ENCODE measurements around the gene TMEM163. TPM values are rescaled to one million over a fixed set of nuclear protein-coding genes. Genes with fewer than 3 reads are reported as not detected.

TMEM163 gene
- not detected for total RNA-seq

DNA sequence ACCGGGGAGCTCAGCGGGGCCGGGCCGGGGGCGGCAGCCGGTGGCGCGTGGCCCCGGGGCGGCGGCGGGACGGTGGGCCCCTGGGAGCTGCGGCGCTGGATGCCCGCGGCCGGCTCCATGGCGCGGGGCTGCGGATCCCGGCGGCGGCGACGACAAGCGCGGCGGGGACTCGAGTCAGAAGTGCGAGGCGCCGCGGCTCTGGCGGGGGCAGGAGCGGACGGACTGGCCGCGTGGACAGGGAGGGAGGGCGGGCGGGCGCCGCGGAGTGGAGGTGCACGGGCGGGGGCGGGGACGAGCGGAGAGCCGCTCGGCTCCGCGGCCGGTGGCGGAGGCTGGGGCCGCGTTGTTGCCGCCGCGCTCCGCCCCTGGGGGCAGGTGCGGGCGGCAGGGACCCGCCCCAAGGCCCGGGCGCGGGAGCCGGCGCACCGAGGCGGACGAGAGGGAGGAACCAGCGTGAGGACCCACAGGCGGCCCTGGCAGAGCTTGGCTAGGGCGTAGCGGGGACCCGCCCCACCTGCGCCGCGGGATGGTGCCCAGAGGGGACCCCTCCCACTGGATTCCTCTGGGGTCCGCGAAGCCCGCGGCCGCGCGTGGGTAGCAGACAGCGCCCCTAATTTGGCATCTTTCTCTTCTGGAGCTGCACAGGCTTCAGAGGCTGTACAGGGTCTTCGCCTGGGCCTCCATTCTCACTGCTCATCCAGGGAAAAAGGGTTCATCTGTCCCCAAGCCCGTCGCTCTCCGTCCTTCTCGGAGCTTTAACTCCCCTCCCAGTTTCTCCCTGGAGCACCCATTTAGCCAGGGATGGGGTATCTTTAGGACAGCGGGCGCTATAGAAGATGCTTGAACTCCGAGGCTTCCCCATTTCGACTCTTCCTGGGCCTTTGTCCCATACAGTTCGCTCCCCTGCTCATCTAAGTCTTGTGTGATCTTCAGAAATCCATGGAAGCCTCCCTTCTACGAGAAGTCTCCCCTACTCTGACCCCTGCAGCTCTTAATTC is at the start of gene TMEM163:
TSS of gene TMEM163 (minus strand) at position 184 of the 998 bp plus-strand sequence.
- TF ChIP-seq, protein P1, sequence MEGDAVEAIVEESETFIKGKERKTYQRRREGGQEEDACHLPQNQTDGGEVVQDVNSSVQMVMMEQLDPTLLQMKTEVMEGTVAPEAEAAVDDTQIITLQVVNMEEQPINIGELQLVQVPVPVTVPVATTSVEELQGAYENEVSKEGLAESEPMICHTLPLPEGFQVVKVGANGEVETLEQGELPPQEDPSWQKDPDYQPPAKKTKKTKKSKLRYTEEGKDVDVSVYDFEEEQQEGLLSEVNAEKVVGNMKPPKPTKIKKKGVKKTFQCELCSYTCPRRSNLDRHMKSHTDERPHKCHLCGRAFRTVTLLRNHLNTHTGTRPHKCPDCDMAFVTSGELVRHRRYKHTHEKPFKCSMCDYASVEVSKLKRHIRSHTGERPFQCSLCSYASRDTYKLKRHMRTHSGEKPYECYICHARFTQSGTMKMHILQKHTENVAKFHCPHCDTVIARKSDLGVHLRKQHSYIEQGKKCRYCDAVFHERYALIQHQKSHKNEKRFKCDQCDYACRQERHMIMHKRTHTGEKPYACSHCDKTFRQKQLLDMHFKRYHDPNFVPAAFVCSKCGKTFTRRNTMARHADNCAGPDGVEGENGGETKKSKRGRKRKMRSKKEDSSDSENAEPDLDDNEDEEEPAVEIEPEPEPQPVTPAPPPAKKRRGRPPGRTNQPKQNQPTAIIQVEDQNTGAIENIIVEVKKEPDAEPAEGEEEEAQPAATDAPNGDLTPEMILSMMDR (IDR thresholded peaks at IDR 0.05) = no peak
- ChIA-PET POLR2A (interaction anchor here (0.6 kb wide), 1 partner anchor 32 kb away, joined by 3 read pairs; no protein-coding TSS in a partner anchor), CTCF (no interaction called here)
- ATAC-seq (peak; percentile 55), DNase-seq (peak; percentile 23)
- intact Hi-C loops (cut with micrococcal nuclease) = no loop called here
- no peaks in the 10 kb centered on the region for H3K36me3 Mint-ChIP-seq (ENCODE audit: low read depth)
- peaks cover 17% of the 10 kb centered on the region for H3K4me1 Mint-ChIP-seq (ENCODE audit: low read depth)
- H3K27ac Mint-ChIP-seq = no peak within 1 kb of the TSS
- H3K4me3 Mint-ChIP-seq = peak within 1 kb of the TSS; percentile 56
- no peaks in the 10 kb centered on the region for H3K9me3 Mint-ChIP-seq
- H3K27me3 Mint-ChIP-seq = peaks cover 63% of the 10 kb centered on the region

DNA sequence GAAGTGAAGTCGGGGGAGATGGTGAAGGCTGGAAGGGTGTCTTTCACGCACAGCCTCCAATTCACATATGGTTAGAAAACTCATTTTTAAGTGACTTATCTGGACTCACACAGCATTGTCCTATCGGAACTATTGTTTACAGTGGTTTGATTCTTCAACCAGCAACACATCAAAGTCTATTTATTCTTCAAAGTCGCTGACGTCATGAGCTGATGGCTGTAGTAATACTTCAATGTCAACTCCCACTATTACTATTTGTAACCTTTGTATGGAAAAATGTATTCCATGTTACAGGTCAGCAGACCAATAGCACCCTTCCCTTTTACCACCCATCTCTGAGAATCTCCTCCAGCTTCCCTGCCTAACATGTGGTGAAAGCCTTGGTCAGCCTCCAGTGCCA is 47.8 kb upstream of the TMEM163 start:
- Mint-ChIP-seq H3K4me3 (no peak overlapping the region), H3K9me3 (no peaks in the 10 kb centered on the region), H3K27me3 (peaks cover 13% of the 10 kb centered on the region), H3K4me1 (ENCODE audit: low read depth) (no peaks in the 10 kb centered on the region), H3K27ac (no peak overlapping the region), H3K36me3 (ENCODE audit: low read depth) (no peaks in the 10 kb centered on the region)
- intact Hi-C loops (cut with micrococcal nuclease) = no loop called here
- TF ChIP-seq, protein P1 (IDR thresholded peaks at IDR 0.05) = no peak
- POLR2A ChIA-PET = no interaction called here
- DNase-seq (no peak), ATAC-seq (no peak)
- CTCF ChIA-PET = no interaction called here

DNA sequence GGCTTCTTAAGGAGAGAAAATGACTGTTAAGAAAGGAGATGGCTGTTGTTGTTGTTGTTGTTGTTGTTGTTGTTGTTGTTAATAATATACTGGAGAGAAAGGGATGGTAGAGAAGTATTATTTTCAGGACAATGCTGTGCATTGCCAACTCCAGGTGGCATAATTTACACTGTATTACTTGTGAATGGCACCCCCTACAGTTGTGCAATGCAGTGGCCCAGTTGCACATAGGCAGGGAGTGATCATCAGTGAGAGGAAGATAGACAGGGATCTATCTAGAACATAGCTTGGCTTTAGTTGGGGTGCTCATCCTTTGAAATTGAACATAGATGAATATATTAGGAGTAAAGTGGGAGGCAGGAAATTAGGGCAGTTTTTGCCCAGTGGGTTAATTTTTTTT is 47.2 kb upstream of the TMEM163 start:
- no peak for DNase-seq
- ATAC-seq = no peak
- CTCF ChIA-PET = no interaction called here
- Mint-ChIP-seq H3K4me3 (no peak overlapping the region), H3K27me3 (peaks cover 16% of the 10 kb centered on the region), H3K4me1 (ENCODE audit: low read depth) (no peaks in the 10 kb centered on the region), H3K36me3 (ENCODE audit: low read depth) (no peaks in the 10 kb centered on the region), H3K9me3 (no peaks in the 10 kb centered on the region), H3K27ac (no peak overlapping the region)
- TF ChIP-seq, protein P1 (IDR thresholded peaks at IDR 0.05) = no peak
- POLR2A ChIA-PET = no interaction called here
- intact Hi-C loops (cut with micrococcal nuclease) = no loop called here

DNA sequence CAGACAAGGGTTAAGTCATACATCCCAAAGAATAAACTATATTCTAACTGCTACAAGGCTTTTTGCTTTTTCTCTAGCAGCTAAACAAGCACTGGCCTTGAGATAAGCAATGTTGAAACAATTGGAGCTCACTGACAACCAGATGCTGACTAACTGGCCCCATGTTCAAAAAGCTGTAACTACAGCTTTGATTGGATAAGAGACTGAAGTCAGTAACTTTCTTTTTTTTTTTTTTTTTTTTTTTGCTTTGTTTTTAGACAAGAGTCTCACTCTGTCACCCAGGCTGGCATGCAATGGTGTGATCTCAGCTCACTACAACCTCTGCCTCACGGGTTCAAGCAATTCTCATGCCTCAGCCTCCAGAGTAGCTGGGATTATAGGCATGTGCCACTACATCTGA is 45.4 kb upstream of the TMEM163 start:
- Mint-ChIP-seq H3K9me3 (no peaks in the 10 kb centered on the region), H3K36me3 (ENCODE audit: low read depth) (no peaks in the 10 kb centered on the region), H3K4me3 (no peak overlapping the region), H3K4me1 (ENCODE audit: low read depth) (no peaks in the 10 kb centered on the region), H3K27ac (no peak overlapping the region), H3K27me3 (peaks cover 21% of the 10 kb centered on the region)
- ChIA-PET CTCF (no interaction called here), POLR2A (interaction anchor here (0.6 to 0.7 kb wide), 2 partner anchors 9 to 40 kb away, joined by 3 read pairs; no protein-coding TSS in a partner anchor)
- ATAC-seq = no peak
- no peak for DNase-seq
- TF ChIP-seq, protein P1 (IDR thresholded peaks at IDR 0.05) = no peak
- intact Hi-C loops (cut with micrococcal nuclease) = no loop called here

DNA sequence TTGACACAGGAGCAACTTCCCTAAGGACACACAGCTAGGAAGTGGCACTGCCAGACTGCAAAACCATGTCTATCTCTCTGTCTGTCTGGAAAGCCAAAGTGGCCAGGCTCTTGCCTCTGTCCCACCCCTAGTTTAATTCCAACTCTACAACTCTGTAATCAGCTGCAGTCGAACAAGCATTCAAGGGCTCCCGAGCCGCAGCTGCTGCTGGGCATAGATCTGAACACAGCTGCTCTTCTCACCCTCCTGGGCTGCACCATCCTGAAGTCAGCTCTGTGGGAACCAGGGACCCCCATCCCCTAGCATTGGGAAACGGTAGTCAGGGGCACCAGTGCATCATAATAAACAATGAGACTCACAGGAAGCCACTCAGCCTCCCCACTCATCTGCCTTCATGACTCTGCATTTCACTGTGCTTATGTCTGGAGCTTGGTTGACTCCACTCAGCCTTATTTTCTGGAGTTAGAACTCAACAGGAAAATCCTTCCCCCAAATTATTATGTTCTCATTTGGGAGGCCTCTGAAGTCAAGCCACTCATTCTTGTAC is 44.4 kb upstream of the TMEM163 start:
- intact Hi-C loops (cut with micrococcal nuclease) = no loop called here
- Mint-ChIP-seq H3K4me1 (ENCODE audit: low read depth) (peaks cover 3% of the 10 kb centered on the region), H3K27me3 (peaks cover 21% of the 10 kb centered on the region), H3K9me3 (no peaks in the 10 kb centered on the region), H3K36me3 (ENCODE audit: low read depth) (no peaks in the 10 kb centered on the region), H3K27ac (no peak overlapping the region), H3K4me3 (no peak overlapping the region)
- DNase-seq = no peak
- POLR2A ChIA-PET = interaction anchor here (0.5 kb wide), 1 partner anchor 77 kb away, joined by 3 read pairs; no protein-coding TSS in a partner anchor
- no peak for ATAC-seq
- CTCF ChIA-PET = interaction anchor here (0.9 kb wide), 1 partner anchor 19 kb away, joined by 3 read pairs; no protein-coding TSS in a partner anchor
- TF ChIP-seq, protein P1 (IDR thresholded peaks at IDR 0.05) = no peak
